GM10248 (cell line): ENCODE data around the gene LRRC37A.
"Not testable (repeated sequence)": the region's sequence is repeated elsewhere in the genome, so short reads cannot be mapped to it uniquely, and the experiment has no call there.

ENCODE experiments used
- CTCF ChIA-PET: fragments of 300-600 bp; sonication (Branson Sonifier 250); formaldehyde crosslinking; extraction: SDS; loops from one replicate; lab custom pipeline; 2021; ENCODE audit warnings: antibody characterized with exemption; lab: Yijun Ruan, JAX
- POLR2A ChIA-PET: fragments of 350-650 bp; sonication (Branson Sonifier 250); formaldehyde crosslinking; extraction: SDS; loops from one replicate; lab custom pipeline; 2020; ENCODE audit warnings: antibody characterized with exemption; lab: Yijun Ruan, JAX
- DNase-seq: peaks from one replicate; pipeline ENCODE4 v3.0.0; 2012; ENCODE audit errors: extremely low spot score
- CTCF ChIP-seq: IDR thresholded peaks from 2 replicates; pipeline ENCODE4 v1.5.1; 2012; ENCODE audit warnings: mild to moderate bottlenecking, low read depth; ENCODE audit errors: extremely low read depth, missing control alignments, control extremely low read depth

Gene LRRC37A

GRCh38 chr17:46294831-46295230, at the start of gene LRRC37A:
Gene LRRC37A (plus strand): TSS chr17:46295131. CDS start chr17:46295134, 3 bp downstream.
- POLR2A ChIA-PET, DNase-seq, CTCF ChIA-PET: not testable (repeated sequence)

DNA sequence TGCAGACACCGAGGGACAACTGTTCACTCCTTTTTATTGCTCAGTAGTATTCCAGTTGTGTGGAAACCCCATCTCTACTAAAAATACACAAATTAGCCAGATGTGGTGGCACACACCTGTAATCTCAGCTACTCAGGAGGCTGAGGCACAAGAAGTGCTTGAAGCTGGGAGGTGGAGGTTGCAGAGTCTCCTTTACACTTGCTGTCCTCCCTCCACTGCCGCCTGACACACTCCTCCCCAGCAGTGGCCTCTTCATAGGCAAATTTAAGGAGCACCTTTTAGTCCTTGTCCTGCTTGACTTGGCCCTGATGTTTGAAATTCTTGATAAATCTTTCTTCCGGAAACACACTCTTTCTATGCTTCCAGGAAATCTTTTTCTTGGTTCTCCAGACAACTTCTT, 45.8 kb upstream of the LRRC37A start:
- DNase-seq, CTCF ChIA-PET, POLR2A ChIA-PET: not testable (repeated sequence)

GRCh38 chr17:46252804-46253203, 42.1 kb upstream of the LRRC37A start:
- POLR2A ChIA-PET, CTCF ChIA-PET, DNase-seq: not testable (repeated sequence)

- CTCF ChIA-PET, POLR2A ChIA-PET: not testable (repeated sequence)
- peak; percentile 79 for DNase-seq
- TF ChIP-seq CTCF, result peak; percentile 70
Observed at GRCh38 chr17:46253722-46254121, 41.2 kb upstream of the LRRC37A start.

GRCh38 chr17:46254215-46254614, 40.7 kb upstream of the LRRC37A start:
- POLR2A ChIA-PET, CTCF ChIA-PET, DNase-seq: not testable (repeated sequence)

- CTCF ChIA-PET, result interaction anchor here (1.5 kb wide), 1 partner anchor 9 kb away, joined by 3 read pairs; no protein-coding TSS in a partner anchor
- POLR2A ChIA-PET, DNase-seq: not testable (repeated sequence)
Observed at GRCh38 chr17:46256369-46256768, 38.6 kb upstream of the LRRC37A start.

GRCh38 chr17:46259845-46260661, 34.9 kb upstream of the LRRC37A start:
- DNase-seq, POLR2A ChIA-PET, CTCF ChIA-PET: not testable (repeated sequence)

- no peak for TF ChIP-seq CTCF
- ChIA-PET CTCF (interaction anchor here (1.1 kb wide), 1 partner anchor 13 kb away, joined by 3 read pairs; no protein-coding TSS in a partner anchor), POLR2A (no interaction called here)
- DNase-seq, result no peak
Observed at GRCh38 chr17:46262271-46262670, 32.7 kb upstream of the LRRC37A start.

- POLR2A ChIA-PET, result no interaction called here
Observed at GRCh38 chr17:46264456-46265198, 30.3 kb upstream of the LRRC37A start.

GRCh38 chr17:46266063-46266655, 28.8 kb upstream of the LRRC37A start:
- CTCF ChIA-PET, result interaction anchor here (1.6 to 2.4 kb wide), 2 partner anchors 10 to 53 kb away, joined by 3 to 6 read pairs; no protein-coding TSS in a partner anchor
- peak; percentile 20 for DNase-seq
- POLR2A ChIA-PET, result not testable (repeated sequence)

More at GRCh38 chr17:46264456-46265198, 30.3 kb upstream of the LRRC37A start:
- no peak for DNase-seq
- CTCF ChIA-PET, result interaction anchor here (1.6 kb wide), 1 partner anchor 8 kb away, joined by 3 read pairs; no protein-coding TSS in a partner anchor
- no peak for TF ChIP-seq CTCF
